Spleen (tissue), 7 donors: ENCODE results near the gene RBM23.

Experiments
- CTCF ChIP-seq, 11 experiments: fragments of 200-600 bp in 7 of 11; fragments of 450-650 bp in 4 of 11; sonication (generic) in 4 of 11; IDR thresholded peaks in 8 of 11; conservative IDR thresholded peaks in 3 of 11; 1 replicate in 7 of 11; 2 replicates in 4 of 11; pipeline versions ENCODE4 v1.4.0 to v1.8.0; 2016 to 2021; ENCODE audit warnings: antibody characterized with exemption in 11 of 11, inconsistent platforms in 4 of 11, mild to moderate bottlenecking in 1 of 11
- POLR2AphosphoS5 ChIP-seq, 3 donors: sonication (generic); formaldehyde crosslinking; IDR thresholded peaks; one replicate each; pipeline ENCODE4 v1.5.1; 2017; ENCODE audit warnings: antibody characterized with exemption in 3 of 3
- donor health status: DM: no; HTN: no; CAD: no; lungs with moderate emphysema.
- donor health status: DM: no; HTN: no; CAD: no.
- donor health status: DM: no; HTN: no; CAD: no.

- TF ChIP-seq POLR2AphosphoS5 (IDR thresholded peaks at IDR 0.05) (no peak), CTCF (IDR thresholded peaks at IDR 0.05 in 8 of 11, conservative IDR thresholded peaks at IDR 0.05 in 3 of 11) (no peak)
These were observed 33.0 kb downstream of the RBM23 start for GRCh38 chr14:22885975-22886374.
